Endothelial cell of umbilical vein (primary cell): ENCODE results near the gene RNF4. TPM values are rescaled to one million over a fixed set of nuclear protein-coding genes. Genes with fewer than 3 reads are reported as not detected.

Experiments
- BruUV-seq: library from RNA; stranded (reverse); fragments of 400-500 nt; replicated peaks from 2 replicates; lab custom pipeline; 2021; lab: Mats Ljungman, UMichigan
- CTCF ChIA-PET: fragments of 300-600, 350-600 bp; sonication (Branson Sonifier 250); formaldehyde crosslinking; loops from one replicate; lab custom pipeline; 2021; ENCODE audit warnings: antibody characterized with exemption, inconsistent platforms; lab: Charles Lee
- POLR2A ChIA-PET: fragments of 300-600, 350-600 bp; sonication (Branson Sonifier 250); formaldehyde crosslinking; loops from one replicate; lab custom pipeline; 2021; ENCODE audit warnings: antibody characterized with exemption, inconsistent platforms; lab: Charles Lee
- DNase-seq: peaks from one replicate; pipeline ENCODE4 v3.0.0-alpha.2; 2011; ENCODE audit warnings: low read depth, low spot score
- FAIRE-seq: peaks from 2 replicates; lab custom pipeline; 2011; peaks lifted over from hg19 to GRCh38; lab: Jason Lieb, UNC
- H2AFZ ChIP-seq: 2 replicates; pipeline ENCODE4 v1.6.0; 2012; ENCODE audit warnings: low read depth, low read length, control low read depth, inconsistent platforms
- H3K27ac ChIP-seq: 2 replicates; pipeline ENCODE4 v1.5.1; 2011; ENCODE audit warnings: low read depth, mild to moderate bottlenecking, control low read depth, low read length, moderate library complexity; ENCODE audit not compliant: insufficient read depth
- H3K27me3 ChIP-seq, 2 experiments: 2 replicates each; pipeline versions ENCODE4 v1.6.0 to v1.6.1; 2011; ENCODE audit warnings: low read length in 2 of 2, mixed read lengths in 1 of 2; ENCODE audit not compliant: control insufficient read depth in 2 of 2, insufficient read depth in 2 of 2
- H3K36me3 ChIP-seq, 2 experiments: 2 replicates in 1 of 2; 3 replicates in 1 of 2; pipeline ENCODE4 v1.5.1; 2011; ENCODE audit warnings: low read length in 2 of 2, mild to moderate bottlenecking in 1 of 2, moderate library complexity in 1 of 2; ENCODE audit not compliant: control insufficient read depth in 2 of 2, insufficient read depth in 2 of 2; ENCODE audit errors: extremely low read depth in 1 of 2
- H3K4me1 ChIP-seq: 3 replicates; pipeline ENCODE4 v1.5.1; 2011; ENCODE audit warnings: mild to moderate bottlenecking, low read length; ENCODE audit not compliant: control insufficient read depth, insufficient read depth; ENCODE audit errors: extremely low read depth
- H3K4me2 ChIP-seq: 2 replicates; pipeline ENCODE4 v1.6.1; 2011; ENCODE audit warnings: low read length, control low read depth, mixed read lengths; ENCODE audit not compliant: insufficient read depth
- H3K4me3 ChIP-seq, 3 experiments: fragments of 200-600 bp in 1 of 3; sonication (generic), shearing (Covaris generic) in 1 of 3; replicated peaks in 1 of 3; 2 replicates each; pipeline ENCODE4 v1.5.1; 2011 to 2016; ENCODE audit warnings: control low read depth in 3 of 3, low read length in 3 of 3, mild to moderate bottlenecking in 2 of 3, inconsistent platforms in 1 of 3, low read depth in 1 of 3, moderate library complexity in 1 of 3; ENCODE audit not compliant: insufficient read depth in 1 of 3
- H3K79me2 ChIP-seq: 2 replicates; pipeline ENCODE4 v1.6.0; 2012; ENCODE audit warnings: low read length, inconsistent platforms; ENCODE audit not compliant: control insufficient read depth, insufficient read depth
- H3K9ac ChIP-seq: replicated peaks from 2 replicates; pipeline ENCODE3; 2011; ENCODE audit warnings: low read length, control low read depth; ENCODE audit not compliant: insufficient read depth; ENCODE audit errors: extremely low read depth
- H3K9me1 ChIP-seq: replicated peaks from 3 replicates; pipeline ENCODE4 v1.6.0; 2011; ENCODE audit warnings: mild to moderate bottlenecking, low read length; ENCODE audit not compliant: control insufficient read depth, insufficient read depth; ENCODE audit errors: extremely low read depth
- H3K9me3 ChIP-seq: replicated peaks from 2 replicates; pipeline ENCODE4 v1.5.1; 2012; ENCODE audit warnings: low read length, inconsistent platforms; ENCODE audit not compliant: control insufficient read depth, insufficient read depth
- H4K20me1 ChIP-seq: replicated peaks from 2 replicates; pipeline ENCODE3; 2011; ENCODE audit warnings: mild to moderate bottlenecking, low read length; ENCODE audit not compliant: control insufficient read depth, insufficient read depth; ENCODE audit errors: extremely low read depth
- CTCF ChIP-seq, 2 donors: IDR thresholded peaks; 1 replicate in 1 of 2; 2 replicates in 1 of 2; pipeline ENCODE4 v1.5.1; 2011; ENCODE audit warnings: low read length in 2 of 2, mild to moderate bottlenecking in 2 of 2, moderate library complexity in 2 of 2, control low read depth in 1 of 2, inconsistent platforms in 1 of 2, low read depth in 1 of 2; ENCODE audit not compliant: insufficient read depth in 1 of 2; ENCODE audit errors: extremely low read depth in 1 of 2
- EZH2 ChIP-seq: IDR thresholded peaks from 2 replicates; pipeline ENCODE4 v1.6.1; 2012; ENCODE audit warnings: borderline replicate concordance, low read depth, mild to moderate bottlenecking, moderate library complexity, low read length, inconsistent platforms; ENCODE audit not compliant: severe bottlenecking
- FOS ChIP-seq: IDR thresholded peaks from 2 replicates; pipeline ENCODE4 v1.6.1; 2011; ENCODE audit warnings: mild to moderate bottlenecking, low read length, moderate library complexity, borderline replicate concordance; ENCODE audit not compliant: insufficient read depth
- GATA2 ChIP-seq: IDR thresholded peaks from 2 replicates; pipeline ENCODE4 v1.7.0; 2011; ENCODE audit warnings: low read depth, mild to moderate bottlenecking, moderate library complexity, mixed read lengths, low read length; ENCODE audit not compliant: insufficient read length, insufficient read depth
- JUN ChIP-seq: IDR thresholded peaks from 2 replicates; pipeline ENCODE4 v1.6.1; 2011; ENCODE audit warnings: borderline replicate concordance, low read depth; ENCODE audit not compliant: insufficient read length, insufficient read depth
- MAX ChIP-seq: IDR thresholded peaks from 2 replicates; pipeline ENCODE4 v1.6.1; 2011; ENCODE audit not compliant: insufficient read depth, insufficient read length
- MYC ChIP-seq: IDR thresholded peaks from one replicate; pipeline ENCODE4 v1.6.1; 2011; ENCODE audit warnings: mild to moderate bottlenecking, low read depth, low read length
- POLR2A ChIP-seq: IDR thresholded peaks from 2 replicates; pipeline ENCODE4 v1.6.1; 2012; ENCODE audit warnings: low read depth, mild to moderate bottlenecking, control low read depth, low read length
- POLR2AphosphoS5 ChIP-seq: IDR thresholded peaks from 2 replicates; pipeline ENCODE4 v1.6.1; 2012; ENCODE audit warnings: low read depth, mild to moderate bottlenecking, control low read depth, low read length, moderate library complexity; ENCODE audit not compliant: insufficient read depth
- dilution Hi-C: fragments of 300-500 bp; cut with MboI; formaldehyde crosslinking; loops from one replicate; pipeline ENCODE4 v1.15.0; 2019; ENCODE audit warnings: low sequenced_read_pairs; ENCODE audit not compliant: extremely low pct_ligation_motif_present
- intact Hi-C: fragments of 100-400 bp; cut with micrococcal nuclease; formaldehyde crosslinking; loops from one replicate; pipeline ENCODE4 v1.10.0; 2022
- polyA plus RNA-seq, 4 experiments: library from polyadenylated mRNA; depleted of rRNA in 3 of 4; stranded (reverse) in 3 of 4; unstranded in 1 of 4; fragments of >200 nt; gene quantifications; 2 replicates each; pipeline versions ENCODE4 v1.2.1 to v1.2.3, GENCODE V29; 2011 to 2012; ENCODE audit warnings: missing spikeins in 1 of 4
- total RNA-seq: library from RNA; stranded (reverse); gene quantifications from 2 replicates; pipeline ENCODE4 v1.2.3, GENCODE V29; 2021

Gene RNF4
- total and polyA plus RNA-seq, 2 donors (not counting 3 experiments of a cell fraction or from before 2014, with no cell fraction given) = 64.3 to 71.4 TPM

- Histone ChIP-seq H3K4me2 (no peak overlapping the region), H3K9ac (no peak overlapping the region), H3K4me1 (peaks cover 12% of the 10 kb centered on the region), H3K9me1 (no peaks in the 10 kb centered on the region), H4K20me1 (peaks cover 7% of the 10 kb centered on the region), H3K4me3 (no peak overlapping the region), H3K27ac (no peak overlapping the region), H3K9me3 (no peaks in the 10 kb centered on the region), H3K79me2 (peaks cover 56% of the 10 kb centered on the region), H2AFZ (no peak overlapping the region), H3K27me3 (no peaks in the 10 kb centered on the region), H3K36me3 (peaks cover 26 to 27% of the 10 kb centered on the region in 2 experiments)
- FAIRE-seq (no peak), DNase-seq (no peak)
- ChIA-PET CTCF (no interaction called here), POLR2A (no interaction called here)
- dilution Hi-C loops (no loop called here), intact Hi-C loops (no loop called here)
- BruUV-seq = no TSS peak
- TF ChIP-seq FOS = no peak
- TF ChIP-seq CTCF (IDR thresholded peaks at IDR 0.05; ENCODE audit: extremely low read depth in 1 of 2, insufficient read depth in 1 of 2, low read depth in 1 of 2, low read length in 2 of 2) = no peak
- TF ChIP-seq JUN = no peak
- no peak for TF ChIP-seq MAX
- no peak for TF ChIP-seq GATA2
- TF ChIP-seq POLR2A = no peak
- TF ChIP-seq MYC = no peak
- TF ChIP-seq EZH2 = no peak
- TF ChIP-seq POLR2AphosphoS5 = no peak
These were observed 29.0 kb downstream of the RNF4 start for GRCh38 chr4:2497931-2498330.
